ENCODE measurements around the gene TOPBP1. TPM values are rescaled to one million over a fixed set of nuclear protein-coding genes. Genes with fewer than 3 reads are reported as not detected.

Gene TOPBP1
- total and polyA plus RNA-seq, 2 experiments from 2014 or later: 8.0 to 29.0 TPM

GRCh38 chr3:133706033-133706432 lies 44.3 kb upstream of the TOPBP1 start:
- H4K20me1 ChIP-seq (ENCODE audit: insufficient read depth, poor library complexity, severe bottlenecking): no peaks in the 10 kb centered on the region
- no peak overlapping the region for H3K4me2 ChIP-seq
- 79% methylated on average over 4 of the region's 4 CpGs for WGBS (ENCODE audit: low lambda C conversion rate, missing lambda C conversion rate)
- no peaks in the 10 kb centered on the region for H3K79me2 ChIP-seq
- DNase-seq (ENCODE audit: low spot score): no peak
- H3K9me3 ChIP-seq (ENCODE audit: low read depth): no peaks in the 10 kb centered on the region
- H2AFZ ChIP-seq: no peak overlapping the region
- no peak overlapping the region for H3K4me3 ChIP-seq
- peaks cover 11% of the 10 kb centered on the region for H3K27me3 ChIP-seq
- no peak overlapping the region for H3K27ac ChIP-seq
- no peaks in the 10 kb centered on the region for H3K4me1 ChIP-seq (ENCODE audit: insufficient read depth)
- no peaks in the 10 kb centered on the region for H3K36me3 ChIP-seq (replicated peaks; ENCODE audit: insufficient read depth, low read depth)
- H3K9me2 ChIP-seq (replicated peaks; ENCODE audit: insufficient read depth): no peaks in the 10 kb centered on the region
- TF ChIP-seq EZH2 (IDR thresholded peaks at IDR 0.05; ENCODE audit: borderline replicate concordance) (no peak), CTCF (IDR thresholded peaks at IDR 0.05; ENCODE audit: poor library complexity) (no peak), EZH2phosphoT487 (IDR thresholded peaks at IDR 0.05; ENCODE audit: low read depth, severe bottlenecking, unreplicated experiment) (no peak)

- Histone ChIP-seq H3K27ac (no peak overlapping the region), H3K9me2 (replicated peaks; ENCODE audit: insufficient read depth) (no peaks in the 10 kb centered on the region), H2AFZ (no peak overlapping the region), H3K4me3 (no peak overlapping the region), H4K20me1 (ENCODE audit: insufficient read depth, poor library complexity, severe bottlenecking) (no peaks in the 10 kb centered on the region), H3K79me2 (no peaks in the 10 kb centered on the region), H3K9me3 (ENCODE audit: low read depth) (no peaks in the 10 kb centered on the region), H3K4me2 (no peak overlapping the region), H3K27me3 (peaks cover 4% of the 10 kb centered on the region), H3K4me1 (ENCODE audit: insufficient read depth) (no peaks in the 10 kb centered on the region), H3K36me3 (replicated peaks; ENCODE audit: insufficient read depth, low read depth) (no peaks in the 10 kb centered on the region)
- no peak for DNase-seq (ENCODE audit: low spot score)
- TF ChIP-seq EZH2phosphoT487 (IDR thresholded peaks at IDR 0.05; ENCODE audit: low read depth, severe bottlenecking, unreplicated experiment): no peak
- TF ChIP-seq EZH2 (IDR thresholded peaks at IDR 0.05; ENCODE audit: borderline replicate concordance): no peak
- no peak for TF ChIP-seq CTCF (IDR thresholded peaks at IDR 0.05; ENCODE audit: poor library complexity)
- WGBS (ENCODE audit: low lambda C conversion rate, missing lambda C conversion rate): 55% methylated on average over 1 of the region's 1 CpG
Measured at GRCh38 chr3:133703915-133704314, 42.2 kb upstream of the TOPBP1 start.

- Histone ChIP-seq H3K27ac (no peak overlapping the region), H3K4me2 (no peak overlapping the region), H3K27me3 (peaks cover 2% of the 10 kb centered on the region), H3K9me2 (replicated peaks; ENCODE audit: insufficient read depth) (no peaks in the 10 kb centered on the region), H3K9me3 (ENCODE audit: low read depth) (no peaks in the 10 kb centered on the region), H4K20me1 (ENCODE audit: insufficient read depth, poor library complexity, severe bottlenecking) (no peaks in the 10 kb centered on the region), H3K36me3 (replicated peaks; ENCODE audit: insufficient read depth, low read depth) (no peaks in the 10 kb centered on the region), H3K4me3 (no peak overlapping the region), H3K4me1 (ENCODE audit: insufficient read depth) (no peaks in the 10 kb centered on the region), H3K79me2 (no peaks in the 10 kb centered on the region), H2AFZ (no peak overlapping the region)
- DNase-seq (ENCODE audit: low spot score): no peak
- no peak for TF ChIP-seq EZH2 (IDR thresholded peaks at IDR 0.05; ENCODE audit: borderline replicate concordance)
- no peak for TF ChIP-seq EZH2phosphoT487 (IDR thresholded peaks at IDR 0.05; ENCODE audit: low read depth, severe bottlenecking, unreplicated experiment)
- TF ChIP-seq CTCF (IDR thresholded peaks at IDR 0.05; ENCODE audit: poor library complexity): no peak
- 90% methylated on average over 7 of the region's 7 CpGs for WGBS (ENCODE audit: low lambda C conversion rate, missing lambda C conversion rate)
Measured at GRCh38 chr3:133701435-133702358, 40.0 kb upstream of the TOPBP1 start.
